Astrocyte of the cerebellum (primary cell): ENCODE measurements around the gene MKNK1.

Experiments
- DNase-seq: peaks from one replicate; pipeline ENCODE4 v3.0.0-alpha.2; 2011; ENCODE audit warnings: low read depth
- H3K4me3 ChIP-seq: 2 replicates; pipeline ENCODE4 v1.5.1; 2011; ENCODE audit warnings: mild to moderate bottlenecking, low read depth, low read length, moderate library complexity
- in situ Hi-C: cut with HindIII; loops from 2 replicates; pipeline ENCODE4 v1.10.0; 2017; ENCODE audit warnings: low sequenced_read_pairs
- TF ChIP-seq, protein P1 (sequence below): IDR thresholded peaks from 2 replicates; pipeline ENCODE4 v1.5.1; 2012; ENCODE audit warnings: low read length, low read depth, moderate library complexity, mild to moderate bottlenecking; ENCODE audit errors: missing control alignments

The MKNK1 gene

DNA sequence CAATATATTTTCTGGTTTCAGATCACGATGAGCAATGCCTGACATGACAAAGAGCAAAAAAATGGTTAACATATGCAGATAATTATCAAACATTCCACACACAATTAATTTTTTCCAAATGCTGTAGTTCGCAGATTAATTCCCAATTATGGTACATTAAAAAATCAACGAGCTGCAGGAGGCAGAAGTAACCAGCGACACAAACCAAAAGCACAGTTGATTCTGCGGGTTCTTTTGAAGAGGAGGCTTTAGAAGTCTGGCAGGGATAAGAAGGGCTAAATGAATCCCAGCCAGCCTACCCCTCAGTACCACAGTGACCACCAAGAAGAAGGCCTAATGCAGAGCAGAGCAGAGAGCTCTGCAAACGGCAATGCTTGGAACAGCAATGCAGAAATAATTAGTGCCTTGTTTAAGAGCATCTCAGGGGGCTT is 35.6 kb downstream of the MKNK1 start:
- in situ Hi-C loops, result no loop called here
- H3K4me3 ChIP-seq, result no peak overlapping the region
- no peak for DNase-seq
- TF ChIP-seq, protein P1, sequence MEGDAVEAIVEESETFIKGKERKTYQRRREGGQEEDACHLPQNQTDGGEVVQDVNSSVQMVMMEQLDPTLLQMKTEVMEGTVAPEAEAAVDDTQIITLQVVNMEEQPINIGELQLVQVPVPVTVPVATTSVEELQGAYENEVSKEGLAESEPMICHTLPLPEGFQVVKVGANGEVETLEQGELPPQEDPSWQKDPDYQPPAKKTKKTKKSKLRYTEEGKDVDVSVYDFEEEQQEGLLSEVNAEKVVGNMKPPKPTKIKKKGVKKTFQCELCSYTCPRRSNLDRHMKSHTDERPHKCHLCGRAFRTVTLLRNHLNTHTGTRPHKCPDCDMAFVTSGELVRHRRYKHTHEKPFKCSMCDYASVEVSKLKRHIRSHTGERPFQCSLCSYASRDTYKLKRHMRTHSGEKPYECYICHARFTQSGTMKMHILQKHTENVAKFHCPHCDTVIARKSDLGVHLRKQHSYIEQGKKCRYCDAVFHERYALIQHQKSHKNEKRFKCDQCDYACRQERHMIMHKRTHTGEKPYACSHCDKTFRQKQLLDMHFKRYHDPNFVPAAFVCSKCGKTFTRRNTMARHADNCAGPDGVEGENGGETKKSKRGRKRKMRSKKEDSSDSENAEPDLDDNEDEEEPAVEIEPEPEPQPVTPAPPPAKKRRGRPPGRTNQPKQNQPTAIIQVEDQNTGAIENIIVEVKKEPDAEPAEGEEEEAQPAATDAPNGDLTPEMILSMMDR, result no peak

GRCh38 chr1:46563341-46563740 is 40.7 kb downstream of the MKNK1 start:
- TF ChIP-seq, protein P1, result no peak
- no peak for DNase-seq
- no peak overlapping the region for H3K4me3 ChIP-seq
- in situ Hi-C loops, result no loop called here

GRCh38 chr1:46562498-46562897 is 41.6 kb downstream of the MKNK1 start:
- TF ChIP-seq, protein P1, result no peak
- in situ Hi-C loops, result no loop called here
- H3K4me3 ChIP-seq, result no peak overlapping the region
- no peak for DNase-seq

DNA sequence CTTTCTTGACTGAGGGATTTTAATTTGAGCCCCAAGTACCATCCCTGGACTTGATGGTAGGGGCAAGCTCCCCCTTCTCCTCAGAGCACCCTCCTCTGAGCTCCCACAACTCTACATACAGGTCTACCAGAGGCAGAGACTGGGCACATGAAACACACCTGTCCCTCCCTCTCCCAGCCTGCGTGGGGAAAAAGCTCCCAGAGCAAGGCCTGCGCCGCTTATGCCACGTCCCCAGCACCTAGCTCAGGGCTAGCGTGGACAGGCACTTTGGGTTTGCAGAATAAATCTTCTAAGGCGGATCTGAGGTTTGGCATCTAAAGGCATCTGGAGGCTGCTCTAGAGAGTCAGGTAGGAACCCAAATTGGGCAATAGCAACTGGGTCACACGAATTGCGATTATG is 45.1 kb downstream of the MKNK1 start:
- DNase-seq, result no peak
- TF ChIP-seq, protein P1, result no peak
- H3K4me3 ChIP-seq, result no peak overlapping the region
- in situ Hi-C loops, result no loop called here

GRCh38 chr1:46558141-46558963 is 45.7 kb downstream of the MKNK1 start:
- in situ Hi-C loops, result no loop called here
- no peak for DNase-seq
- H3K4me3 ChIP-seq, result no peak overlapping the region
- TF ChIP-seq, protein P1, result no peak

GRCh38 chr1:46557403-46557802 is 46.7 kb downstream of the MKNK1 start:
- DNase-seq, result no peak
- H3K4me3 ChIP-seq, result no peak overlapping the region
- TF ChIP-seq, protein P1, result no peak
- in situ Hi-C loops, result no loop called here
